Neural progenitor cell (in vitro differentiated cells): ENCODE results near the gene DPP7. TPM values are rescaled to one million over a fixed set of nuclear protein-coding genes. Genes with fewer than 3 reads are reported as not detected.
A peak's percentile ranks its signal among the peaks of the same experiment; 100 is the strongest.
"Not testable (repeated sequence)": the region's sequence is repeated elsewhere in the genome, so short reads cannot be mapped to it uniquely, and the experiment has no call there.

Experiments used
- DNase-seq: peaks from one replicate; pipeline ENCODE4 v3.0.0-alpha.2; 2016; ENCODE audit warnings: low spot score
- H2AFZ ChIP-seq: fragments of 200-600 bp; sonication (generic); replicated peaks from 2 replicates; pipeline ENCODE4 v1.6.1; 2016; ENCODE audit warnings: antibody characterized with exemption
- H3F3A ChIP-seq: fragments of 200-600 bp; sonication (generic); 2 replicates; pipeline ENCODE4 v1.6.1; 2016; ENCODE audit warnings: antibody characterized with exemption, low read depth
- H3K27ac ChIP-seq: fragments of 200-600 bp; sonication (generic); 2 replicates; pipeline ENCODE4 v1.5.1; 2016; ENCODE audit warnings: mild to moderate bottlenecking
- H3K27me3 ChIP-seq: fragments of 200-600 bp; sonication (generic); 2 replicates; pipeline ENCODE4 v1.6.1; 2016; ENCODE audit warnings: mild to moderate bottlenecking, moderate library complexity
- H3K36me3 ChIP-seq: fragments of 200-600 bp; sonication (generic); 2 replicates; pipeline ENCODE4 v1.5.1; 2016
- H3K4me1 ChIP-seq: fragments of 200-600 bp; sonication (generic); 2 replicates; pipeline ENCODE4 v1.6.1; 2016; ENCODE audit warnings: mixed run types
- H3K4me2 ChIP-seq: fragments of 200-600 bp; sonication (generic); 2 replicates; pipeline ENCODE4 v1.6.1; 2016
- H3K4me3 ChIP-seq: fragments of 200-600 bp; sonication (generic); 2 replicates; pipeline ENCODE4 v1.5.1; 2016
- H3K79me2 ChIP-seq: fragments of 200-600 bp; sonication (generic); 2 replicates; pipeline ENCODE4 v1.6.1; 2016; ENCODE audit warnings: low read depth
- H3K9ac ChIP-seq: fragments of 200-600 bp; sonication (generic); 2 replicates; pipeline ENCODE4 v1.6.1; 2016
- H3K9me3 ChIP-seq: fragments of 200-600 bp; sonication (generic); 2 replicates; pipeline ENCODE4 v1.5.1; 2016; ENCODE audit warnings: low read depth
- H4K20me1 ChIP-seq: fragments of 200-600 bp; sonication (generic); 2 replicates; pipeline ENCODE4 v1.6.1; 2016; ENCODE audit warnings: low read depth
- H3K27ac Mint-ChIP-seq: 3 replicates; pipeline ENCODE4 v1.8.0; 2021; ENCODE audit warnings: mixed read lengths
- H3K27me3 Mint-ChIP-seq: 2 replicates; pipeline ENCODE4 v1.8.0; 2022; ENCODE audit warnings: low read depth, mild to moderate bottlenecking, inconsistent platforms, moderate library complexity, mixed read lengths; ENCODE audit not compliant: insufficient read depth
- H3K36me3 Mint-ChIP-seq: 3 replicates; pipeline ENCODE4 v1.8.0; 2021; ENCODE audit warnings: mixed read lengths
- H3K4me1 Mint-ChIP-seq: 3 replicates; pipeline ENCODE4 v1.8.0; 2021; ENCODE audit warnings: mixed read lengths
- H3K4me3 Mint-ChIP-seq: 3 replicates; pipeline ENCODE4 v1.8.0; 2021; ENCODE audit warnings: mild to moderate bottlenecking, moderate library complexity, mixed read lengths
- H3K9me3 Mint-ChIP-seq: 3 replicates; pipeline ENCODE4 v1.8.0; 2020; ENCODE audit warnings: mixed read lengths
- EZH2 ChIP-seq: fragments of 200-600 bp; sonication (generic); IDR thresholded peaks from 2 replicates; pipeline ENCODE4 v1.6.1; 2017; ENCODE audit warnings: antibody characterized with exemption, mild to moderate bottlenecking, moderate library complexity
- EZH2phosphoT487 ChIP-seq: fragments of 200-600 bp; sonication (generic); IDR thresholded peaks from 2 replicates; pipeline ENCODE4 v1.6.1; 2017; ENCODE audit warnings: antibody characterized with exemption
- total RNA-seq: library from RNA; depleted of rRNA; stranded (reverse); fragments of >200 nt; gene quantifications from 2 replicates; pipeline ENCODE4 v1.2.3, GENCODE V29; 2015; ENCODE audit warnings: low replicate concordance
- TF ChIP-seq, protein P1 (sequence below): fragments of 200-600 bp; sonication (generic); IDR thresholded peaks from 2 replicates; pipeline ENCODE4 v1.5.1; 2017; ENCODE audit warnings: antibody characterized with exemption, mild to moderate bottlenecking

The DPP7 gene
- total RNA-seq, 1 donor from 2014 or later, result 2.6 TPM

DNA sequence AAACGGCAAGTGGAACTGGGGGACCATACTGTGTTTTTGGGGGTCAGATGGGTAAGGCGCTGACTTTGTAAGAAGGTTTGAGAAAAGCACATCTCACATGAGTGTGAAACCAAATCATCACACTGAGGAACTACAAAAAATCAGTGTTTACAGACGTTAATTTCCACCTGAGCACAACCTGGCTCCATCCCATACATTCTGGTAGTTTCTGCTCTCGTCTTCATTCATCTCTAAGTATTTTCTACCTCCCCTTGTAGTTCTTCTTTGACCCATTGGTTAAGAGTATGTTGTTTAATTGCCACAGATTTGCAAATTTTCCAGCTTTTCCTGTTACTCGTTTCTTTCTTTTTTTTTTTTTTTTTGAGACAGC lies 8.9 kb upstream of the DPP7 start:
- H3K36me3 ChIP-seq, result no peaks in the 10 kb centered on the region
- H3K9me3 Mint-ChIP-seq, result no peaks in the 10 kb centered on the region
- no peaks in the 10 kb centered on the region for H3K36me3 Mint-ChIP-seq
- peaks cover 21% of the 10 kb centered on the region for H4K20me1 ChIP-seq
- H2AFZ ChIP-seq, result no peak overlapping the region
- H3K4me2 ChIP-seq, result no peak overlapping the region
- no peak overlapping the region for H3K4me3 ChIP-seq
- H3K27ac ChIP-seq, result no peak overlapping the region
- H3K27me3 Mint-ChIP-seq, result peaks cover 4% of the 10 kb centered on the region
- H3K27ac Mint-ChIP-seq, result no peak overlapping the region
- DNase-seq, result no peak
- no peak overlapping the region for H3K9ac ChIP-seq
- peaks cover 3% of the 10 kb centered on the region for H3K4me1 ChIP-seq
- peaks cover 26% of the 10 kb centered on the region for H3K4me1 Mint-ChIP-seq
- H3K27me3 ChIP-seq, result no peaks in the 10 kb centered on the region
- H3K79me2 ChIP-seq, result peaks cover 13% of the 10 kb centered on the region
- peaks cover 11% of the 10 kb centered on the region for H3F3A ChIP-seq
- no peaks in the 10 kb centered on the region for H3K9me3 ChIP-seq
- no peak overlapping the region for H3K4me3 Mint-ChIP-seq
- TF ChIP-seq, protein P1, sequence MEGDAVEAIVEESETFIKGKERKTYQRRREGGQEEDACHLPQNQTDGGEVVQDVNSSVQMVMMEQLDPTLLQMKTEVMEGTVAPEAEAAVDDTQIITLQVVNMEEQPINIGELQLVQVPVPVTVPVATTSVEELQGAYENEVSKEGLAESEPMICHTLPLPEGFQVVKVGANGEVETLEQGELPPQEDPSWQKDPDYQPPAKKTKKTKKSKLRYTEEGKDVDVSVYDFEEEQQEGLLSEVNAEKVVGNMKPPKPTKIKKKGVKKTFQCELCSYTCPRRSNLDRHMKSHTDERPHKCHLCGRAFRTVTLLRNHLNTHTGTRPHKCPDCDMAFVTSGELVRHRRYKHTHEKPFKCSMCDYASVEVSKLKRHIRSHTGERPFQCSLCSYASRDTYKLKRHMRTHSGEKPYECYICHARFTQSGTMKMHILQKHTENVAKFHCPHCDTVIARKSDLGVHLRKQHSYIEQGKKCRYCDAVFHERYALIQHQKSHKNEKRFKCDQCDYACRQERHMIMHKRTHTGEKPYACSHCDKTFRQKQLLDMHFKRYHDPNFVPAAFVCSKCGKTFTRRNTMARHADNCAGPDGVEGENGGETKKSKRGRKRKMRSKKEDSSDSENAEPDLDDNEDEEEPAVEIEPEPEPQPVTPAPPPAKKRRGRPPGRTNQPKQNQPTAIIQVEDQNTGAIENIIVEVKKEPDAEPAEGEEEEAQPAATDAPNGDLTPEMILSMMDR, result no peak
- TF ChIP-seq EZH2 (no peak), EZH2phosphoT487 (no peak)

DNA sequence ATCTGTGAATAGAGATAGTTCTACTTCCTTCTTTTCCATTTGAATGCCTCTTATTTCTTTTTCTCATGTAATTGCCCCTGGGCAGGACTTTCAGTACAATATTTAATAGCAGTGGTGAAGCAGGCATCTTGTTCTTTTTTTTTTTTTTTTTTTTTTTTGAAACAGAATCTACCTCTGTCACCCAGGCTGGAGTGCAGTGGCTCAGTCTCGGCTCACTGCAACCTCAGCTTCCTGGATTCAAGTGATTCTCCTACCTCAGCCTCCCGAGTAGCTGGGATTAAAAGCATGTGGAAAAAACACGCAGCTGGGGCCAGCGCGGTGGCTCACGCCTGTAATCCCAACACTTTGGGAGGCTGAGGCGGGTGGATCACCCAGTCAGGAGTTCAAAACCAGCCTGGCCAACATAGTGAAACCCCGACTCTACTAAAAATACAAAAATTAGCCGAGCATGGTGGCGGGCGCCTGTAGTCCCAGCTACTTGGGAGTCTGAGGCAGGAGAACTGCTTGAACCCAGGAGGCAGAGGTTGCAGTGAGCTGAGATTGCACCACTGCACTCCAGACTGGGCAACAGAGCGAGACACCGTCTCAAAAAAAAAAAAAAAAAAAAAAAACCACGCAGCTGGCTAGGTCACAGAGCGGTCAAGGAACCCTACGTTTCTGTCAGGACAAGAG lies 8.4 kb upstream of the DPP7 start:
- H3K4me1 ChIP-seq, H3K9me3 ChIP-seq, H3K4me2 ChIP-seq, H3K4me3 ChIP-seq, H3K36me3 ChIP-seq, H2AFZ ChIP-seq, DNase-seq, H3K36me3 Mint-ChIP-seq, H3K27ac Mint-ChIP-seq, H3K27me3 Mint-ChIP-seq, H3K9ac ChIP-seq, H3K79me2 ChIP-seq, H3K27me3 ChIP-seq, H3K9me3 Mint-ChIP-seq, H3K4me3 Mint-ChIP-seq, H3K27ac ChIP-seq: not testable (repeated sequence)
- H3K4me1 Mint-ChIP-seq, result peaks cover 21% of the 10 kb centered on the region
- peaks cover 11% of the 10 kb centered on the region for H3F3A ChIP-seq
- H4K20me1 ChIP-seq, result peaks cover 18% of the 10 kb centered on the region

DNA sequence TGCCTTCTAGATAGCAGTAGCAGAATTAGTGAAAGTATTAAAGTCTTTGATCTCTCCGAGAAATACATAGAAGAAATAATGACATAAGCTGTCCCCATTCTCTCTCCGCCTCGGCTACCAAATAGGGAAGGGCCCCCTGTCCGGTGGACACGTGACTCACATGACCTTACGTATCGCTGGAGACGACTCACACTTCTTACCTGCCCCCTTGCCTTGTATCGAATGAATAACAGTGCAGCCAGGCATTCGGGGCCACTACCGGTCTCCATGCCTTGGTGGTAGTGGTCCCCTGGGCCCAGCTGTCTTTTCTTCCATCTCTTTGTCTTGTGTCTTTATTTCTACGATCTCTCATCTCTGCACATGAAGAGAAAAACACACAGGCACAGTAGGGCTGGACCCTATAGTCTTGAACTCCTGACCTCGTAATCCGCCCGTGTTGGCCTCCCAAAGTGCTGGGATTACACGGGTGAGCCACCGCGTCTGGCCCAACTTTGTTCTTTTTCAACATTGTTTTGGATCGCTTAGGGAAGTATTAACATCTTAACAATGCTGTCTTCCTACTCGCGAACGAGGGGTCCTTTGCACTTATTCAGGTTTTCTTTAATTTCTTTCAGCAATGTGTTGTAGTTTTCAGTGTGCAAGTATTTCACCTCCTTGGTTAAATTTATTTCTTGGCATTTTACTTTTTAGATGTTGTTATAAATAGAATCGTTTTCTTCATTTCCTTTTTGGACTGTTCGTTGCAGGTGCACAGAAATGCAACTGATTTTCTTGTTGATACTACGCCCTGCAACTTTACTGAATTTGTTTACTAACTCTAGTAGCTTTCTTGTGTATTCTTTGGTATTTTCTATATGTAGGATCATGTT lies 7.6 kb upstream of the DPP7 start:
- Mint-ChIP-seq H3K4me3 (peak overlapping the region; percentile 55), H3K4me1 (peaks cover 15% of the 10 kb centered on the region)
- H3K9me3 Mint-ChIP-seq, H3K27ac ChIP-seq, H3K9me3 ChIP-seq, H3K36me3 Mint-ChIP-seq, H2AFZ ChIP-seq, H3K27me3 ChIP-seq, H3K4me1 ChIP-seq, H3K4me3 ChIP-seq, H3K4me2 ChIP-seq, DNase-seq, H3K27me3 Mint-ChIP-seq, H3K9ac ChIP-seq, H3K36me3 ChIP-seq, H3K79me2 ChIP-seq, H3K27ac Mint-ChIP-seq: not testable (repeated sequence)
- Histone ChIP-seq H4K20me1 (peaks cover 12% of the 10 kb centered on the region), H3F3A (peaks cover 11% of the 10 kb centered on the region)

DNA sequence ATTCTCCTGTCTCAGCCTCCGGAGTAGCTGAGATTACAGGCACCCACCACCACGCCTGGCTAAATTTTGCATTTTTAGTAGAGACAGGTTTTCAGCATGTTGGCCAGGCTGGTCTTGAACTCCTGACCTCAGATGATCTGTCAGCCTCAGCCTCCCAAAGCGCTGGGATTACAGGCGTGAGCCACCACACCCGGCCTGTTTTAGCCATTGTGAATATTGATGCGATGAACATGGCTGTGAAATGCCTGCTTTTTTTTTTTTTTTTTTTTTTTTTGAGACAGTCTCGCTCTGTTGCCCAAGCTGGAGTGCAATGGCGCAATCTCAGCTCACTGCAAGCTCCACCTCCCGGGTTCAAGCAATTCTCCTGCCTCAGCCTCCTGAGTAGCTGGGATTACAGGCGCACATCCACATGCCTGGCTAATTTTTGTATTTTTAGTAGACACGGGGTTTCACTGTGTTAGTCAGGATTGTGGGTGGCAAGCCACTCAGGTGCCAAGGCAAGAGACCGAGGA lies 3.6 kb upstream of the DPP7 start:
- not testable (repeated sequence) for H4K20me1 ChIP-seq, DNase-seq, H3K4me3 ChIP-seq, H3K27ac Mint-ChIP-seq, H3K9me3 ChIP-seq, H2AFZ ChIP-seq, H3K4me1 ChIP-seq, H3K36me3 Mint-ChIP-seq, H3K9me3 Mint-ChIP-seq, H3K27ac ChIP-seq, H3K36me3 ChIP-seq, H3K79me2 ChIP-seq, H3K9ac ChIP-seq, H3K4me2 ChIP-seq, H3K4me3 Mint-ChIP-seq
- peaks cover 17% of the 10 kb centered on the region for H3K27me3 Mint-ChIP-seq
- H3K27me3 ChIP-seq, result peaks cover 49% of the 10 kb centered on the region
- peaks cover 11% of the 10 kb centered on the region for H3F3A ChIP-seq
- H3K4me1 Mint-ChIP-seq, result peaks cover 11% of the 10 kb centered on the region
